Endodermal cell (in vitro differentiated cells): ENCODE data around the gene ZCWPW1. TPM values are rescaled to one million over a fixed set of nuclear protein-coding genes. Genes with fewer than 3 reads are reported as not detected.
"Not testable (repeated sequence)": the region's sequence is repeated elsewhere in the genome, so short reads cannot be mapped to it uniquely, and the experiment has no call there.

Experiments used
- DNase-seq: peaks from one replicate; pipeline ENCODE4 v3.0.0-alpha.2; 2017
- H3K27ac ChIP-seq: 2 replicates; pipeline ENCODE4 v1.5.1; 2013; ENCODE audit warnings: mild to moderate bottlenecking, low read depth, low read length, moderate library complexity
- H3K27me3 ChIP-seq: 2 replicates; pipeline ENCODE4 v1.6.1; 2013; ENCODE audit warnings: mild to moderate bottlenecking, low read length, moderate library complexity; ENCODE audit not compliant: insufficient read depth, control insufficient read depth, poor library complexity, severe bottlenecking
- H3K36me3 ChIP-seq: 2 replicates; pipeline ENCODE4 v1.7.0; 2013; ENCODE audit warnings: mild to moderate bottlenecking, low read length, moderate library complexity; ENCODE audit not compliant: control insufficient read depth, insufficient read depth
- H3K4me1 ChIP-seq: one replicate; pipeline ENCODE4 v1.7.0; 2013; ENCODE audit warnings: low read length; ENCODE audit not compliant: control insufficient read depth, insufficient read depth
- H3K4me3 ChIP-seq: 2 replicates; pipeline ENCODE4 v1.5.1; 2013; ENCODE audit warnings: mild to moderate bottlenecking, low read length, moderate library complexity
- H3K9ac ChIP-seq: 2 replicates; pipeline ENCODE4 v1.6.1; 2013; ENCODE audit warnings: mild to moderate bottlenecking, low read length, moderate library complexity; ENCODE audit not compliant: poor library complexity, severe bottlenecking; ENCODE audit errors: extremely low read depth
- H3K9me3 ChIP-seq: 2 replicates; pipeline ENCODE4 v1.6.1; 2013; ENCODE audit warnings: mild to moderate bottlenecking, low read length, moderate library complexity; ENCODE audit not compliant: control insufficient read depth
- H3K27ac Mint-ChIP-seq: 2 replicates; pipeline ENCODE4 v1.8.0; 2020; ENCODE audit warnings: mixed read lengths
- H3K27me3 Mint-ChIP-seq: 2 replicates; pipeline ENCODE4 v1.8.0; 2021; ENCODE audit warnings: mild to moderate bottlenecking, mixed read lengths; ENCODE audit not compliant: insufficient read depth
- H3K36me3 Mint-ChIP-seq: 2 replicates; pipeline ENCODE4 v1.8.0; 2020; ENCODE audit warnings: low read depth, mixed read lengths
- H3K4me1 Mint-ChIP-seq: 2 replicates; pipeline ENCODE4 v1.8.0; 2020; ENCODE audit warnings: mixed read lengths
- H3K4me3 Mint-ChIP-seq: 2 replicates; pipeline ENCODE4 v1.8.0; 2020; ENCODE audit warnings: mild to moderate bottlenecking, moderate library complexity, mixed read lengths
- H3K9me3 Mint-ChIP-seq: 2 replicates; pipeline ENCODE4 v1.8.0; 2020; ENCODE audit warnings: mild to moderate bottlenecking, mixed read lengths
- WGBS, 2 experiments: methylation state at CpG; one replicate each; pipeline versions ENCODE4 v1.1.5 to v1.1.7; 2013; ENCODE audit warnings: missing lambda C conversion rate in 2 of 2, mixed read lengths in 1 of 2; ENCODE audit not compliant: insufficient coverage in 1 of 2, insufficient read length in 1 of 2; 5-methylcytosine and 5-hydroxymethylcytosine counted together
- total RNA-seq, 2 donors: library from RNA; stranded (reverse); fragmentation: NEBNext Ultra II Directional in 1 of 2; extraction: Animal tissue kit (Norgen Biotek cat#: 25700) in 1 of 2; gene quantifications; 2 replicates in 1 of 2; 3 replicates in 1 of 2; pipeline ENCODE4 v1.2.1, GENCODE V29; 2021
- TF ChIP-seq, protein P1 (sequence below): fragments of 200-600 bp; sonication (generic); conservative IDR thresholded peaks from 2 replicates; pipeline ENCODE4 v1.5.0; 2021; ENCODE audit warnings: antibody characterized with exemption, mild to moderate bottlenecking

The ZCWPW1 gene
- total RNA-seq, 2 donors from 2014 or later, result 1.9 to 2.3 TPM

DNA sequence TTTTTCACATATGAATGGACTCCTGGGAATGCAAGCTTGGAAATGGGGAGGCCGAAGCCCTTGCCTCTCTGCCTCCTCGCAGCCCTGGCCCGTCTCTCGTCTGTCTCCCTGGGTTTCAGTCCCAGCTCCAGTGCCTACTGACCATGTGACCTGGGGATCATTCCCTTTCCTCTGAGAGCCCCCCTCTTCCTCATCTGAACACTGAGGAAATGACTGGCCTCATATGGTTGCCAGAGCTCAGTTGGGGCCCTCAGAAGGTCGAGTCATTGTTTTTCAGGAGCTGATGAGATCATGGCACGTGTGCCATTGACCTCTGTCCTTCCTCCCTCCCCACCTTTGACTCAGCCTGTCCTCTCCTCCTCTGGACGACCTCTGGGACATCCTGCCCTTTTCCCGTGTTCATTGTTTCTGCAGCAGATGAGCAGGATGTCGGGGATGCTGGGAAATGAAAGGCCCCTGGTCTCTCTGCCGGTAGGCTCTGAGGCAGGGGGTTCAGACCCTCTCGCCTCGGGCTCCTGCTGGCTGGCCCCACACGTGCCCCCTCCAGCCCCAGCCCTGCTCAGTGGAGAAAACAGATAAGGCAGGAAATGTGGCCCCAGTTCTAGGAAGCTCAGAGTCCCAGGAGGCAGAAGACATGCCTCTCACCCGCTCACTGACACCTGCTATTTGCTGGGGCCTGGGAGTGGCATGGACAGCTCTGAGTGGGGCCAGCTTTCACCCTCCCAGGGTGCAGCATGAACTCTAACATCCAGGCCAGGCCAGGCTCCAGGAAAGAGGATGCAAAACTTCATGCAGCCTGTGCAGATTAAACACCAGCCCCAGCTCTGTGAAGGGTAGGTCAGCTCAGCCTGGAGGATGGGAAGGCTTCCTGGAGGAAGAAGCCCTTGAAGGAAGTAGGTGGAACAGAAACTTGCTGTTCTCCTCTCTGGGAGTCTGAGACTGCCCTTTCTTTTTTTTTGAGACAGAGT is 16.1 kb upstream of the ZCWPW1 start:
- peak overlapping the region; percentile 41 for H3K27ac ChIP-seq
- peak overlapping the region; percentile 62 for H3K27ac Mint-ChIP-seq
- H3K36me3 ChIP-seq, result no peaks in the 10 kb centered on the region
- no peaks in the 10 kb centered on the region for H3K9me3 Mint-ChIP-seq
- TF ChIP-seq, protein P1, sequence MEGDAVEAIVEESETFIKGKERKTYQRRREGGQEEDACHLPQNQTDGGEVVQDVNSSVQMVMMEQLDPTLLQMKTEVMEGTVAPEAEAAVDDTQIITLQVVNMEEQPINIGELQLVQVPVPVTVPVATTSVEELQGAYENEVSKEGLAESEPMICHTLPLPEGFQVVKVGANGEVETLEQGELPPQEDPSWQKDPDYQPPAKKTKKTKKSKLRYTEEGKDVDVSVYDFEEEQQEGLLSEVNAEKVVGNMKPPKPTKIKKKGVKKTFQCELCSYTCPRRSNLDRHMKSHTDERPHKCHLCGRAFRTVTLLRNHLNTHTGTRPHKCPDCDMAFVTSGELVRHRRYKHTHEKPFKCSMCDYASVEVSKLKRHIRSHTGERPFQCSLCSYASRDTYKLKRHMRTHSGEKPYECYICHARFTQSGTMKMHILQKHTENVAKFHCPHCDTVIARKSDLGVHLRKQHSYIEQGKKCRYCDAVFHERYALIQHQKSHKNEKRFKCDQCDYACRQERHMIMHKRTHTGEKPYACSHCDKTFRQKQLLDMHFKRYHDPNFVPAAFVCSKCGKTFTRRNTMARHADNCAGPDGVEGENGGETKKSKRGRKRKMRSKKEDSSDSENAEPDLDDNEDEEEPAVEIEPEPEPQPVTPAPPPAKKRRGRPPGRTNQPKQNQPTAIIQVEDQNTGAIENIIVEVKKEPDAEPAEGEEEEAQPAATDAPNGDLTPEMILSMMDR, result no peak
- peaks cover 5% of the 10 kb centered on the region for H3K4me1 Mint-ChIP-seq
- H3K27me3 ChIP-seq, result no peaks in the 10 kb centered on the region
- H3K4me3 ChIP-seq, result no peak overlapping the region
- H3K27me3 Mint-ChIP-seq, result no peaks in the 10 kb centered on the region
- no peak overlapping the region for H3K4me3 Mint-ChIP-seq
- no peaks in the 10 kb centered on the region for H3K4me1 ChIP-seq
- no peaks in the 10 kb centered on the region for H3K9me3 ChIP-seq
- no peaks in the 10 kb centered on the region for H3K36me3 Mint-ChIP-seq
- WGBS, 2 experiments, result 62 to 78% methylated on average over 9 to 14 of the region's 14 CpGs
- no peak overlapping the region for H3K9ac ChIP-seq
- peak; percentile 57 for DNase-seq

DNA sequence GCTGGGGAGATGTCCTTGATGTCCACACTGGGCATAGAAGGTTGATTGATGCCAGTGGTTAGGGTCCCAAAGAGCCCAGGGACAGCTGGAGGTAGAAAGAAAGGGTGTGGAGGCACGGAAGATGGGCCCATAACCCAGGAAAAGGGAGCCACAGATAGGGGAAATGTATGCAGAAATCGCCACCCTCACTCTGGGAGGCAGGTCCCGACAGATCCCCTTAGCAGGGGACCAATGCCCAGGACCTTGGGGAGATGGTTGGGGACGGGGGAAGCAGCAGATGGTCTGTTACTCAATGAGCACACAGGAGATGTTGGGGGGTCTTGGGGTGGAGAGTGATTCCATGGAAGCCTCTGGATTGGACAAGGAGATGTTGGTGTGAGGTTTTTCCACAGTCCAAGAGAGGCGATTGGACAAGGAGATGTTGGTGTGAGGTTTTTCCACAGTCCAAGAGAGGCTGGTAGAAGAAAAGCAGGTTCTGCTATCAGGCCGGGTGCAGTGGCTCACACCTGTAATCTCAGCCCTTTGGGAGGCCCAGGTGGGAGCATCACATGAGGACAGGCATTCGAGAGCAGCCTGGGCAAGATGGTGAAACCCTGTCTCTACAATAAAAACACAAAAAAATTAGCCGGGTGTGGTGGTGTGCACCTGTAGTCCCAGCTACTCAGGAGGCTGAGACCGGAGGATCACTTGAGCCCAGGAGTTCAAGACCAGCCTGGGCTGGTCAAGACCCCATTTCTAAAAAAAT is 14.8 kb upstream of the ZCWPW1 start:
- H3K4me1 Mint-ChIP-seq, result peaks cover 5% of the 10 kb centered on the region
- DNase-seq, result no peak
- Histone ChIP-seq H3K27me3 (no peaks in the 10 kb centered on the region), H3K4me1 (no peaks in the 10 kb centered on the region), H3K9me3 (no peaks in the 10 kb centered on the region), H3K36me3 (peaks cover 8% of the 10 kb centered on the region), H3K4me3 (no peak overlapping the region), H3K9ac (no peak overlapping the region), H3K27ac (no peak overlapping the region)
- 92 to 94% methylated on average over 6 to 9 of the region's 9 CpGs for WGBS, 2 experiments
- H3K27me3 Mint-ChIP-seq, result no peaks in the 10 kb centered on the region
- H3K27ac Mint-ChIP-seq, result peak overlapping the region; percentile 84
- TF ChIP-seq, protein P1, result no peak
- H3K9me3 Mint-ChIP-seq, result no peaks in the 10 kb centered on the region
- peaks cover 1% of the 10 kb centered on the region for H3K36me3 Mint-ChIP-seq
- H3K4me3 Mint-ChIP-seq, result no peak overlapping the region

DNA sequence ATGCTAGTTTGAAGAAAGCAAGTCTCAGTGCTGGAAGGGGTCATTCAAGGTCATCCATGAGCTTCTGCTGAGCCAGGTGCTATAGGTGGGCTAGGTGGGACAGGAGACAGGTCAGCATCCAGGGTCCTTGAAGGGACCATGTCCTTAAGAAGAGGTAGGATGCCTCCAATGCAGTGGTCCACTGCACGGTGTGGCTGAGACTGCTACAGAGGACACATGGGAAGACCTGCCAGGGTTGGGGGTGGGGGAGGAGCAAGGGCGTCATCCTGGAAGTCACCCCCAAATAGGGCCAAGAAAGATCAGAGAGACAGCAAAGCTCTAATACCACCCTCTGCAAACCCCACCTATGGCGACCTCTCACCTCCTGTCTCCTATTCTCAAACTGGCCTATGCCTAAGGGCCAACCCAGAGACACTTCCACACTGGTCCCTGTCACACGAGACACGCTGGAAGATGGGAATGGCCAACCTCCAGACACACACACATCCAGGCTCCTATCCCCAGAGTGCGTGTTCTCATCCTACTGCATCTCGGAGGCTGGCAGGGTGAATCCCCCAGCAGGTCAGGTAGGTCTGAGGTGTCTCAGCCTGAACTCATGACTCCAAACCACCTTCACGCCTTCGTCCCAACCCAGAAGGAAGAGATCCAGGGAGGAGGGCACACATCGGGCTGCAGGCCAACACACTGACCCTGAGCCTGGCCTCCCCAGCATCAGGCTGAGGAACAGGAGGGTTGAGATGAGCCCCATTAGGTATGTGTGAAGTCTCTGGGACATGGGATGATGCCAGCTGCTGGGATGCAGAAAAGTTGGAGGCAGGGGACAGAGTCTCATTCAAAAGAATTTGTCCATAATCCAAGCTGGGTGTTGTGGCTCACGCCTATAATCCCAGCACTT is 13.4 kb upstream of the ZCWPW1 start:
- peak overlapping the region; percentile 27 for H3K27ac Mint-ChIP-seq
- H3K4me1 Mint-ChIP-seq, result peaks cover 5% of the 10 kb centered on the region
- no peaks in the 10 kb centered on the region for H3K9me3 Mint-ChIP-seq
- H3K36me3 Mint-ChIP-seq, result peaks cover 3% of the 10 kb centered on the region
- 94 to 96% methylated on average over 6 to 11 of the region's 11 CpGs for WGBS, 2 experiments
- no peaks in the 10 kb centered on the region for H3K27me3 ChIP-seq
- no peak overlapping the region for H3K27ac ChIP-seq
- no peak overlapping the region for H3K4me3 ChIP-seq
- H3K36me3 ChIP-seq, result peaks cover 18% of the 10 kb centered on the region
- no peak for DNase-seq
- TF ChIP-seq, protein P1, result no peak
- no peak overlapping the region for H3K4me3 Mint-ChIP-seq
- no peaks in the 10 kb centered on the region for H3K9me3 ChIP-seq
- no peaks in the 10 kb centered on the region for H3K4me1 ChIP-seq
- H3K9ac ChIP-seq, result no peak overlapping the region
- H3K27me3 Mint-ChIP-seq, result no peaks in the 10 kb centered on the region

DNA sequence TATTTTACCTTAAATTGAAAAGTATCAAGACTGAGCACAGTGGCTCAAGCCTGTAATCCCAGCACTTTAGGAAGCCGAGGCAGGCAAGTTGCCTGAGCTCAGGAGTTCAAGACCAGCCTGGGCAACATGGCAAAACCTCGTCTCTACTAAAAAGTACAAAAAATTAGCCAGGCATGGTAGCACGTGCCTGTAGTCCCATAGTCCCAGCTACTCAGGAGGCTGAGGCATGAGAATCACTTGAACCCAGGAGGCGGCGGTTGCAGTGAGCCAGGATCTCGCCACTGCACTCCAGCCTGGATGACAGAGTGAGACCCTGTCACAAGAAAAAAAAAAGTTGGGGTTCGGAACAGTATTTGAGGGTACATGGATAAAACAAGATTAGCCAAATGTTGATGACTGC is 10.7 kb upstream of the ZCWPW1 start:
- H3K27ac ChIP-seq, H3K27me3 ChIP-seq, H3K4me3 Mint-ChIP-seq, H3K9me3 ChIP-seq, DNase-seq, H3K4me1 ChIP-seq, H3K27ac Mint-ChIP-seq, H3K4me3 ChIP-seq, H3K9ac ChIP-seq, H3K27me3 Mint-ChIP-seq, H3K9me3 Mint-ChIP-seq: not testable (repeated sequence)
- peaks cover 11% of the 10 kb centered on the region for H3K36me3 Mint-ChIP-seq
- WGBS, 2 experiments, result 93 to 98% methylated on average over 7 of the region's 7 CpGs
- H3K4me1 Mint-ChIP-seq, result peaks cover 11% of the 10 kb centered on the region
- H3K36me3 ChIP-seq, result peaks cover 25% of the 10 kb centered on the region
